Measurements from ENCODE around the gene SLC35A3.

DNA sequence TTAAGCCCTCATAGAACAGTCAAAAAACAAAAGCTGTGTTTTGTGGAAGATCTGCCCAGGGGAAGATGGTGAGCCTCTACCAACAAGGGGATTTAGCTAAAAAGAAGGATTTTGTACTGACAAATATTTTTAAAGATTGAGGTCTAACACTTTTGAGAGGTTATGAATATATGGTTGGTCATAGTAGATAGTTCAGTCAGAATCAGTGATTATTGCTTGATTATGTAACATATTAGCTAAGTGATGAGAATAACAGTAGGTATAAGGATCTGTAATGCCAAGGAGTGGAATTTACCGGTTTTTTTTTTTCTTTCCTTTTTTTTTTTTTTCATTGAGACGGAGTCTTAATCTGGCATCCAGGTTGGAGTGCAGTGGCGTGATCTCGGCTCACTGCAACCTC, 83.9 kb downstream of the SLC35A3 start:
- TF ChIP-seq, protein P1, sequence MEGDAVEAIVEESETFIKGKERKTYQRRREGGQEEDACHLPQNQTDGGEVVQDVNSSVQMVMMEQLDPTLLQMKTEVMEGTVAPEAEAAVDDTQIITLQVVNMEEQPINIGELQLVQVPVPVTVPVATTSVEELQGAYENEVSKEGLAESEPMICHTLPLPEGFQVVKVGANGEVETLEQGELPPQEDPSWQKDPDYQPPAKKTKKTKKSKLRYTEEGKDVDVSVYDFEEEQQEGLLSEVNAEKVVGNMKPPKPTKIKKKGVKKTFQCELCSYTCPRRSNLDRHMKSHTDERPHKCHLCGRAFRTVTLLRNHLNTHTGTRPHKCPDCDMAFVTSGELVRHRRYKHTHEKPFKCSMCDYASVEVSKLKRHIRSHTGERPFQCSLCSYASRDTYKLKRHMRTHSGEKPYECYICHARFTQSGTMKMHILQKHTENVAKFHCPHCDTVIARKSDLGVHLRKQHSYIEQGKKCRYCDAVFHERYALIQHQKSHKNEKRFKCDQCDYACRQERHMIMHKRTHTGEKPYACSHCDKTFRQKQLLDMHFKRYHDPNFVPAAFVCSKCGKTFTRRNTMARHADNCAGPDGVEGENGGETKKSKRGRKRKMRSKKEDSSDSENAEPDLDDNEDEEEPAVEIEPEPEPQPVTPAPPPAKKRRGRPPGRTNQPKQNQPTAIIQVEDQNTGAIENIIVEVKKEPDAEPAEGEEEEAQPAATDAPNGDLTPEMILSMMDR (IDR thresholded peaks at IDR 0.05 in 2 of 3, conservative IDR thresholded peaks at IDR 0.05 in 1 of 3; ENCODE audit: borderline replicate concordance in 1 of 3, insufficient read depth in 1 of 3, low read depth in 2 of 3, low read length in 2 of 3) = no peak
- TF ChIP-seq, protein P2, sequence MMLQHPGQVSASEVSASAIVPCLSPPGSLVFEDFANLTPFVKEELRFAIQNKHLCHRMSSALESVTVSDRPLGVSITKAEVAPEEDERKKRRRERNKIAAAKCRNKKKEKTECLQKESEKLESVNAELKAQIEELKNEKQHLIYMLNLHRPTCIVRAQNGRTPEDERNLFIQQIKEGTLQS (IDR thresholded peaks at IDR 0.05) = no peak
- TF ChIP-seq POLR2AphosphoS5 (IDR thresholded peaks at IDR 0.05; ENCODE audit: low read depth, low read length) (no peak), RAD21 (IDR thresholded peaks at IDR 0.05; ENCODE audit: low read depth) (no peak), POLR2A (IDR thresholded peaks at IDR 0.05; ENCODE audit: borderline replicate concordance, extremely low read depth, insufficient read depth, insufficient read length) (no peak), YY1 (IDR thresholded peaks at IDR 0.05; ENCODE audit: extremely low read depth, insufficient replicate concordance, low read depth, low read length) (no peak), SRF (IDR thresholded peaks at IDR 0.05; ENCODE audit: low read depth) (no peak), EZH2 (IDR thresholded peaks at IDR 0.05) (no peak)
- TF ChIP-seq, protein P3, sequence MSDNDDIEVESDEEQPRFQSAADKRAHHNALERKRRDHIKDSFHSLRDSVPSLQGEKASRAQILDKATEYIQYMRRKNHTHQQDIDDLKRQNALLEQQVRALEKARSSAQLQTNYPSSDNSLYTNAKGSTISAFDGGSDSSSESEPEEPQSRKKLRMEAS (IDR thresholded peaks at IDR 0.05) = no peak
- TF ChIP-seq, protein P4, sequence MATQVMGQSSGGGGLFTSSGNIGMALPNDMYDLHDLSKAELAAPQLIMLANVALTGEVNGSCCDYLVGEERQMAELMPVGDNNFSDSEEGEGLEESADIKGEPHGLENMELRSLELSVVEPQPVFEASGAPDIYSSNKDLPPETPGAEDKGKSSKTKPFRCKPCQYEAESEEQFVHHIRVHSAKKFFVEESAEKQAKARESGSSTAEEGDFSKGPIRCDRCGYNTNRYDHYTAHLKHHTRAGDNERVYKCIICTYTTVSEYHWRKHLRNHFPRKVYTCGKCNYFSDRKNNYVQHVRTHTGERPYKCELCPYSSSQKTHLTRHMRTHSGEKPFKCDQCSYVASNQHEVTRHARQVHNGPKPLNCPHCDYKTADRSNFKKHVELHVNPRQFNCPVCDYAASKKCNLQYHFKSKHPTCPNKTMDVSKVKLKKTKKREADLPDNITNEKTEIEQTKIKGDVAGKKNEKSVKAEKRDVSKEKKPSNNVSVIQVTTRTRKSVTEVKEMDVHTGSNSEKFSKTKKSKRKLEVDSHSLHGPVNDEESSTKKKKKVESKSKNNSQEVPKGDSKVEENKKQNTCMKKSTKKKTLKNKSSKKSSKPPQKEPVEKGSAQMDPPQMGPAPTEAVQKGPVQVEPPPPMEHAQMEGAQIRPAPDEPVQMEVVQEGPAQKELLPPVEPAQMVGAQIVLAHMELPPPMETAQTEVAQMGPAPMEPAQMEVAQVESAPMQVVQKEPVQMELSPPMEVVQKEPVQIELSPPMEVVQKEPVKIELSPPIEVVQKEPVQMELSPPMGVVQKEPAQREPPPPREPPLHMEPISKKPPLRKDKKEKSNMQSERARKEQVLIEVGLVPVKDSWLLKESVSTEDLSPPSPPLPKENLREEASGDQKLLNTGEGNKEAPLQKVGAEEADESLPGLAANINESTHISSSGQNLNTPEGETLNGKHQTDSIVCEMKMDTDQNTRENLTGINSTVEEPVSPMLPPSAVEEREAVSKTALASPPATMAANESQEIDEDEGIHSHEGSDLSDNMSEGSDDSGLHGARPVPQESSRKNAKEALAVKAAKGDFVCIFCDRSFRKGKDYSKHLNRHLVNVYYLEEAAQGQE (IDR thresholded peaks at IDR 0.05; ENCODE audit: low read depth) = no peak
